Keratinocyte (primary cell): ENCODE data around the gene LRRC74B.

Experiments used
- CTCF ChIP-seq, 3 experiments: IDR thresholded peaks in 1 of 3; conservative IDR thresholded peaks in 1 of 3; optimal IDR thresholded peaks in 1 of 3; 2 replicates in 2 of 3; 3 replicates in 1 of 3; pipeline versions ENCODE3 to v1.5.1; 2011; ENCODE audit warnings: low read length in 3 of 3, mild to moderate bottlenecking in 3 of 3, moderate library complexity in 2 of 3, control low read depth in 1 of 3, inconsistent platforms in 1 of 3; ENCODE audit not compliant: insufficient read depth in 2 of 3; ENCODE audit errors: extremely low read depth in 1 of 3
- EZH2 ChIP-seq: IDR thresholded peaks from one replicate; pipeline ENCODE4 v1.6.1; 2012; ENCODE audit warnings: inconsistent platforms, mild to moderate bottlenecking, low read length, moderate library complexity

- TF ChIP-seq CTCF (optimal IDR thresholded peaks at IDR 0.05 in 1 of 3, IDR thresholded peaks at IDR 0.05 in 1 of 3, conservative IDR thresholded peaks at IDR 0.05 in 1 of 3; ENCODE audit: extremely low read depth in 1 of 3, insufficient read depth in 2 of 3, low read length in 3 of 3), result no peak
- no peak for TF ChIP-seq EZH2
These were observed 35.9 kb upstream of the LRRC74B start for GRCh38 chr22:21009638-21010425.
